HG03060 (cell line): ENCODE results near the gene M6PR.

Source experiments
- ATAC-seq: cut with Tn5 transposase; IDR thresholded peaks from one replicate; pipeline ENCODE4 v1.9.1; 2021; ENCODE audit warnings: low read depth, moderate number of reproducible peaks; ENCODE audit not compliant: unreplicated experiment

The M6PR gene

DNA sequence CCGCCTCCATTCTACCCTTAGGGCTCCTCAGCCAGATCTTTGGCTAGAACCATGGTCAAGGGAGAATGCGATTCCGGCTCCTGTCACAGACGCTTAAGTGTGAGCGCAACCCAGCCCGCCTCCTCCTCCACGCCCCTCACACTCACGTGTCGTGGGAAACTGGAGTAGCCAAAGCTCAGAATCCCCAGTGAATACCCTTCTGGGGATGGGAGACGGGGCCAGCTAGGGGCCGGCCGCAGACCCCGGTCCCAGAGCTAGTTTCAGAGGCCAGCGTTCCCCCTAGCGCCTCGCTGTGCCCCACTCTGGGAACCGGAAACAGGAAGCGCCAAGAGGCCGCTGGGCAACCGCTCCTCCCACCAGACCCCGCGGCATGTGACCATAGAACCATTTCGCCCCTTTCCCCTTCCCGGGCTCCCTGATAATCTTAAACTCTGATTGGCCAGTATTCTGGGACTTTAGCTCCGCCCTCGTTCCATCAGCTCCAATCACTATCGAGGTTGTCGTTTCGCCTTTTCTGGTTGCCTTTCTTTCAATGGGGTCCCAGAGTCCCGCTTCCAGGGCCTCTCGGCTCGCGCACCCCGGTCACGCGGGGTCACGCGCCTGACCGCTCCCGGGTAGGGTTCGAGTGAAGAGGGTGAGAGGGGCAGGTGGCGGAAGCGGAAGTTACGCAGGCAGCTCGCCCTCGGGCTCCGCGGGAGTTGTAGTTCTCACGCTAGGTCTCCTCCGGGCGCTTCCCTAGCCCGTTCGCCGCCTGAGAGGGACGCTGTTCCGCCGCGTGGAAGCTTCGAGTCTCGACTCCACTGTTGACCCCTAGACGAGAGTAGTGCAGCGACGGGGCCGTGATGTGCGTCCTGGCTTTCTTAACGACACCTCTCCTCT lies at the start of gene M6PR:
Gene M6PR (minus strand): TSS at position 304 of the 879 bp plus-strand sequence. CDS start 3,241 bp downstream, outside the sequence.
- peak; percentile 67 for ATAC-seq

DNA sequence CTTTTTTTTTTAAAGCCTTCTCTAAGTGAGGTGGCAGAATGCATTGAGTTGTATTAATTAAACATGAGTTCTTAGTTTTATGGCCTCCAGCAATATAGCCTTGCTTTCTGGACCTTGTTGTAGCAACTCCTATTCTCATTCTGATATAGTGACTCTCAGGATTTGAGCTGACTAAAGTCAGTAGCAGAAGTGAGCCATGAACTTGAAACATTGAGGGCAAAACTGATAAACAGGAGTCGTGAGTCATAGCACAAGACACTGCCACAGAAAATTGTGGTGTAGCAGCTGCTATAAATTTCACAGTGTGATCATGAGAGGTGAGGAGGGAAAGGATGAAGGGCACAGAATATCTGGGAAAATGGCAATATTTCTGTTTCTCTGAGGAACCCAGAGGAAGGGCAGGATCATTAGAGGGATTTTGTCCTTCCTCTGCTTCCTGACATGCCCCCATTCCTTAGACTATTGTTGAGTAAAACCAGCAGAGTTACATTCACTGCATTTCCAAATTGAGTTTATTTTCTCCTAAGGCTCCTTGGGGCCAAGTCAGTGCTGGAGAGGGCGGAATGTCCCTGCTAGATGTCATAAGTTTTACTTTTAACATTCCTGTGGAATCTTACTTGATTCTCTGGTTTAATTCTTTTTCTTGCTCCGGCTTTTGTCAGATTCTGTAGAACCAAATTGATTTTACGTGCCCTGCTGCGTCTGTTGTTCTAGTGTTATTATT lies 47.4 kb upstream of the M6PR start:
- peak; percentile 91 for ATAC-seq

DNA sequence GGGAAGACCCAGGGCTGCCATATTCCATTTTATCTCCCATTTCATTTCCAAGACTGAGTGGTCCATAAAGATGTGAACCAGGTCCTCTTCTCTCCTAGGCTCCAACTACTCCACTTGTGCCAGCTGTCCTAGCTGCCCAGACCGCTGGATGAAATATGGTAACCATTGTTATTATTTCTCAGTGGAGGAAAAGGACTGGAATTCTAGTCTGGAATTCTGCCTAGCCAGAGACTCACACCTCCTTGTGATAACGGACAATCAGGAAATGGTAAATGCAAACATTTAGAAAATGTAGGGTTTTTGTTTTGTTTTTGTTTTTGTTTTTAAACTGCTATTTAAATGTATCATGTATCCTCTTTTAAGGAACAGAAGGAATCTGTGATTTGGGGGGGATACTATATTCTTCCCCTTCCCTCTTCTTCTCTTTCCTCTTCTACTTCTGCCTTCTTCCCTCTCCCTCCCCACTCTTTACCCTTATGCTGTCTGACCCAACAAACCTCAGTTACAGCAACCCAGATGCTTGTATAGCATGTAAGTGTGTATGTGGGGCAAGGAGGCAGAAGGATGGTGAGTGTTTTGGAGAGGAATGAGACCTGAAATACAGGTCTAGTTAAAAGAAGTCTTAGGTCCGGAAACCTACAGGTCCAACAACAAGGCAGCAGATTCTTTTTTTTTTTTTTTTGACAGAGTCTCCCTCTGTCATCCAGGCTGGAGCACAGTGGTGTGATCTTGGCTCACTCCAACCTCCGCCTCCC lies 45.8 kb upstream of the M6PR start:
- ATAC-seq: no peak

DNA sequence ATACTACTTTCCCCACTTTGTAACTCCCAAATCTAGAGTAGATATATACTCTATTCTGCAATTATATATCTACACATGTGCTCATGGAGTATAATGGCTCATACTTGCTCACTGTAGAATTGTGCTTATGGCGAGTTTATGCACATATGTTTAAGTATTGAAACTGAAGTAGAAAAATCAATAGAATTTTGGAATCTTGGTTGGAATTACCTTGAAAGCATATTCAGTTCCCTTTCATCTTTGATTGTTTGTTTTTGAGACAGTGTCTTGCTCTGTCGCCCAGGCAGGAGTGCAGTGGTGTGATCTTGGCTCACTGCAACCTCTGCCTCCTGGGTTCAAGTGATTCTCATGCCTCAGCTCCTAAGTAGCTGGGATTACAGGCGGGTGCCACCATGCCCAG lies 44.4 kb upstream of the M6PR start:
- no peak for ATAC-seq

DNA sequence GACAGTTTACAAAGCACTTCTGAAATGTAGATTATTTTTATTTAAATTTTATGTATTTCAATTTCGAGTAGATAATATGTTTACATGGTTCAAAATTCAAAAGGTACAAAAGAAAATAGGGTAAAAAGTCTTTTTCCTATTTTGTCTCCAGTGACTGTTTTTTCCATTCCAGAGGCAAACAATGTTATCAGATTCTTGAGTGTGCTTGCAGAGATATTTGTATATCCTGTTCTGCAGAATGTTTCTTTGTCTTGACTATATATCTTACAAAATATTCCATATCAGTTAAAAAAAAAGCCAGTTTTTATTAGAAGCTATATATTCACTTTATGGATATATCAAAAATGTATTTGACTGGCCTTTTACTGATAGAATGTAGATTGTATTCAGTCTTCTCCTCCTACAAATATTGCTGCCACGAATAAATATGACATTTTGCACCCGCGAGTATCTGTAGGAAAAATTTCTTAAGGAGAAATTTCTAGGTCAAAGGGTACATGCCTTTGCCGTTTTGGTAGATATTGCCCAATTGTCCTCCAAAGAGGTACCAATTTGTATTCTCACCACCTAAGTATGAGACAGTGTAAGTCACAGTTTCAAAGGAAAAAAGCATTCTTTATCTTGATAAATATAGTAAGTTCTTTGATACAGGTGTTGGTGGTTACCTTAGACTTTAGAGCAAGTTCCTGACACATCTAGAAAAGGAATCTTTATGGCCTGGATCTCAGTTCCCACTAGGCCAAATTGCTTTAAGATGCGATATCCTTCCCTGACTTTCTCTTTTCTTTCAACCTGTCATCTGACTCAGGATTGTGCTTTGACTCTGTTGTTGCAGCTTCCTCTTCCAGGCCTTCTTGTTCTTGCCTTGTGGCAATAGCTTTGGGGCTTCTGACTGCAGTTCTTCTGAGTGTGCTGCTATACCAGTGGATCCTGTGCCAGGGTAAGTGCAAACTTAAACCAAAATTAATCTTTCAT lies 42.2 kb upstream of the M6PR start:
- ATAC-seq: no peak

DNA sequence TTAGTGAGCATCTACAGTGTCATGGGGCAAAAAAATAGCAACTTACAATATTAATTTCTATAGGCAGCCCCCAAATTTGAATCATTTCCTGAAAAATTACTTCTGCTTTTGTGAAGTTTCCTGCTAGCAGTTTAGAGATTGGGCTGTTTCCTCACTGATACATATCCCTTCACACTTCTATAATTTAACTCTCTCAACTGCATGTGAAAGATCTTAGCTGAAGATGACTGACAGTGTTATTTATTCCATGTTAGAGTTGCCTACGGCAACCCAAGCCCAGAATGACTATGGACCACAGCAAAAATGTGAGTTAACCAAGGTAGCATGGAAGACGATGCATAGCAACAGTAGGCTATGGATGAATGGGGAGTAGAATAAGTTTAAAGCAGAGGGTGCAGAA lies 40.0 kb upstream of the M6PR start, which contains the start of gene KLRG1:
Gene KLRG1 (plus strand): TSS at position 134 of the 400 bp plus-strand sequence. CDS start 90 bp downstream, at position 224.
- no peak for ATAC-seq

DNA sequence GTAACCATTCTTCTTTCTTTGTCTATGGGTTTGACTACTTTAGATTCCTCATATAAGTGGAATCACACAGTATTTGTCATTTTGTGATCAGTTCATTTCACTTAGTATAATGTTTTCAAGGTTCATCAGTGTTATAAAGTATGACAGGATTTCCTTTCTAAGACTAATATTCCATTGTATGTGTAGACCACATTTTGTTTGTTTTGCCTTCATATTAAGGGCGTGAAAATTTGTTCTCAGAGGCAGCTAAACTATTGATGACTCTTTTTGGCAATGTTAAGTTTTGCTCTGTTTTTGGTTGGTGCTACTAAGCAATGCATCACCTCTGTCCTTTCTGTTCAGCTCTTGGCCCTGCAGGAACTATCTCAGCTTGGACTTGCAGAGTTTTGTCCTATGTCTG lies 38.2 kb upstream of the M6PR start:
- ATAC-seq: no peak

DNA sequence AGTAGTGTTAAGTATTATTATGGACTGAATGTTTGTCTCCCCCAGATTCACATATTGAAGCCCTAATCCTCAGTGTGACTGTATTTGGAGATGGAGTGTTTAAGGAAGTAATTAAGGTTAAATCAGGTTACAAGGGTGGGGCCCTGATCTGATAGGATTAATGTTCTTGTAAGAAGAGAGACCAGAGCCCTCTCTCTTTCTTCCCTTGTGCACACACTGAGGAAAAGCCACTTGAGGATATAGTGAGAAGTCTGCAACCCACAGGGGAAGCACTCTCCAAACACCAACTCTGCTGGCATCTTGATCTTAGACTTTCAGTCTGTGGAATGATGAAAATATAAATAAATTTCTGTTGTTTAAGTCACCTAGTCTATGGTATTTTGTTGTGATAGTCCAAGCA lies 37.7 kb upstream of the M6PR start:
- ATAC-seq: no peak

DNA sequence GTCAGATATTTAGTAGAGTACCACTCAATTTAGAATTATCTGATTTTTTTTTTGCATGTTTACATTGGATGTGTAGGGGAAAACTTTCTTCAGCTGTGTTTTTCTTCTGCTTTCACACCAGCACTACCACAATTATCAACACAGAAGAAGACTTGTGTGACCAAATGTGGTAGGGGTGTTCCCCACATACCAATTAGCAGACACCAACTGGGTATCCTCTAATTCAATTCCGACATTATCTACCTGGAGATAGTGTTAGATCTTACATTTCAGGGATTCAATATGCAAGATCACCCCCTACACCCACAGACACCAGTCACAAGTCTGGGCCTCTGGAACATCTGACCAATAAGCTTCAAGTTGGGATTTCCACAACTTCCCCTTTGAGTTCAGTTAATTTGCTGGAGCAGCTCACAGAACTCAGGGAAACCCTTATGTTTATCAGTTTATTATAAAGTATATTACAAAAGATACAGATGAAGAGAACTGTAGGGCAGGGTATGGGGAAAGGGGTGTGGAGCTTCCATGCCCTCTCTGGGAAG lies 35.8 kb upstream of the M6PR start:
- ATAC-seq: no peak

DNA sequence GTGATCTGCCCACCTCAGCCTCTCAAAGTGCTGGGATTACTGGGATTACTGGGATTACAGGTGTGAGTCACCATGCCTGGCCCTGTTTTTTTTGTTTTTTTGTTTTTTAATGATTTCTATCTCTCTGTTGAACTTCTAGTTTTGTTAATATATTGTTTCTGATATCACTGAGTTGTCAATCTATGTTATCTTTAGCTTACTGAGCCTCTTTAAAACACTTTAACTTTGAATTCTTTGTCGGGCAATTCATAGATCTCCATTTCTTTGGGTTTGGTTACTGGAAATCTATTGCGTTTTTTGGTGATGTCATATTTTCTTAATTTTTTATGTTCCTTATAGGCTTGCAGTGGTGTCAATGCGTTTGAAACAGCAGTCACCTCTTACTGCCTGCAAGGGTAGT lies 30.7 kb upstream of the M6PR start:
- no peak for ATAC-seq

DNA sequence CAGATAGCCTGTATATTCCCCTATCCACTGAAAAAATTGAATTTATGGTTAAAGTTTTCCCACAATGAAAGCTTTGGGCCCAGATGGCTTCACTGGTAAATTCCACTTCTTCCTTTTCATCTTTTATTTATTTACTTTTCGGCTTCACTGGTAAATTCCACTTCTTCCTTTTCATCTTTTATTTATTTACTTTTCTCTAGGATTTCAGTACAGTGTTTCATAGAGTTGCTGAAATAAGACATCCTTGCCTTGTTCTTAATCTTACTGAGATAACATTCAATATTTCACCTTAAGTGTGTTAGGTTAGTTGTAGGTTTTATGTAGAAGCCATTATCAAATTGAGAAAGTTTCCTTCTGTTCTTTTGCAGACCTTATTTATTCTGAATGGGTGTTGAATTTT lies 21.0 kb upstream of the M6PR start:
- ATAC-seq: no peak

DNA sequence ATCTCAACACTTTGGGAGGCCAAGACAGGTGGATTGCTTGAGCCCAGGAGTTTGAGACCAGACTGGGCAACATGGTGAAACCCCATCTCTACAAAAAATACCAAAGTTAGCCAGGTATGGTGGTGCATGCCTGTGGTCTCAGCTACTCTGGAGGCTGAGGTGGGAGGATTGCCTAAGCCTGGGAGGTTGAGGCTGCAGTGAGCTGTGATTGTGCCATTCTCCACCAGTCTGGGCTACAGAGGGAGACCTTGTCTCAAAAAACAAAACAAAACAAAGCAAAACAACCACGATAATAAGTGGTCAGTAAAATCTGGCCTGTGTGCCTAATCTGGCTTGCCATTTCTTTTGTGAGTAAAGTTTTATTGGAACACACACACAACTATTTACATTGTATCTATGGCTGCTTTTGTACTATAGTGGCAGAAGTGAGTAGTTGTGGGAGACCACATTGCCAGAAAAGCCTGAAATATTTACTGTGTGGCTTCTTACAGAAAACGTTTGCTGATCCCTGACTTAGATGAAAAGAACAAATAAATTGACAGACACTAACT lies 20.5 kb upstream of the M6PR start:
- ATAC-seq: no peak

DNA sequence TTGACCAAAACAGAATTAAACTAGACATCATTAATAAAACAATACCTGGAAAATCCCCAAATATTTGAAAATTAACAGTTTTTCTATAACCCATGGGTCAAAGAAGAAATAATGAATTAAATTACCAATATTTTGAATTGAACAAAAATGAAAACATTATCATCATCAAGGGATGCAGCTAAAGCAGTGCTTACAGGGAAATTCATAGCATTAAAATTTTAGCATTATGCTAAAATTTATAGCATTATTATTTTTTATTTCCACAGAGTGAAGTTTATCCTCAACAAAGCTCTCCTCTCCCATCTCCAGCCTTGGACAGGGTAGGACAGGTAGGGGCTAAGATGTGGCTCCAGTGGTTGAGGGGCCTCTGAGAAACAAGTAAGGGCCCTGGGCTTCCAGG lies 19.3 kb upstream of the M6PR start:
- no peak for ATAC-seq

DNA sequence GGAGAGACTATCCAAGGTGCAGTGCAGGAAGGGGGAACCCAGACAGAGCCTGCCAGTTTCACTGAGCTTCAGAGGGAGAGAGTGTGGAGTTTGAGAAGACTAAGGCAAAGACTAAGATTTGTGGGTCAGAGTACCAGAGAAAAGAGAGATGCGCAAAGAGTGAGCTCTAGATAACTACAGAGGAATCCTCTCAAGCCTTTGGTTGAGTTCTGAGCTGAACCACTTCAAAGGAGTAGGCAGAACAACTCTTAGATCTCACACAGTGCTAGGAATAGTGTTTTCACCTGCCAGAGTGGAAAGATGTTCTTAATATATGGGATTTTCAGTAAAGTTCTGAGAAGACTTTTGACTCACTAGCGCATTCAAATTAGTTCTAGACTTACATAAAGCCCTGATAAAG lies 10.7 kb upstream of the M6PR start:
- ATAC-seq: no peak

DNA sequence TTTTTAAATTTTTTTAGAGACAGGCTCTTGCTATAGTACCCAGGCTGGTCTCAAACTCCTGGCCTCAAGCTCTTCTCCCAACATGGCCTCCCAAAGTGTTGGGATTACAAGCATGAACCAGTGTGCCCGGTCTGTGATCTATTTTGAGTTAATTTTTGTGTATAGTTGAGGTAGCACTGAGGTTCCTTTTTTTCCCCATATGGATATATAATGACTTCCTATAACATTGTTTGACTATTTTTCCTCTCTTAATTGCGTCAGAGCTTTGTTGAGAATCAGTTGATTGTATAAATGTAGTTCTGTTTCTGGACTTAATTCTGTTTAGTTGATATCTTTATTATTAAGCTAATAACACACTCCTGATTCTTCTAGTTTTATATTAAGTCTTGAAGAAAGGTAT lies 8.6 kb upstream of the M6PR start:
- ATAC-seq: no peak

DNA sequence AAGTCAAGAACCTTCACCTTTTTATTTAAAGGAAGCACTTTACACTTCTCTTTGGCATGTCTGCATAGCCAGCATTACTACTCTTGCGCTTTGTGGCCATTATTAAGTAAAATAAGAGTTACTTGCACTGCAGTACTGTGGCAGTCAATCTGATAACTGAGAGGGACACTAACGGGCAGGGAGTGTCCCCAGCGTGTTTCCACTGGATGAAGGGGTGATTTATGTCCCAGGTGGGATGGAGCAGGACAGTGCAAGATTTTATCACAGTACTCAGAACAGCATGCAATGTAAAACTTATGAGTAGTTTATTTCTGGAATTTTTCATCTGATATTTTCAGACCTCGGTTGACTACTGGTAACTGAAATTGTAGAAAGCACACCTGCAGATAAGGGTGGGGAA lies 8.1 kb upstream of the M6PR start:
- ATAC-seq: no peak

DNA sequence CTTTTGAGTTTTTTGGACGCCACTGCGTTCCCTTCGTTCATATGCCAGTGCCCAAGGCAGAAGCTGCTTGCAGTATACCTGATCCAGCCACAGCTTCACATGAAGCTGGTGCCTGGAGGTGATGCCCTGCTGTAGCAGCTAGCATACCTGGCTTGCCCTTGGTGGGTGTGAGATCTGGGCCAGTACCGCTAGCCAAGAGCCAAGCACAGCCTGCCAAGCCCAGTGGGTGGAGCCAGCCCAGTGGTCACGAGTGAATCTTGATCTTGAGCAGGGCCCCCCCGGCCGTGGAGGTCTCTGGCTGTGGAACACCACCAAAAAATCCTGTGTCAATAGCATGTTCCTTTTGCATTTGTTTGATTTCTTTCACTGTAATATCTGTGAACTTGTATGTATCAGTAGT lies 7.3 kb upstream of the M6PR start:
- ATAC-seq: no peak

DNA sequence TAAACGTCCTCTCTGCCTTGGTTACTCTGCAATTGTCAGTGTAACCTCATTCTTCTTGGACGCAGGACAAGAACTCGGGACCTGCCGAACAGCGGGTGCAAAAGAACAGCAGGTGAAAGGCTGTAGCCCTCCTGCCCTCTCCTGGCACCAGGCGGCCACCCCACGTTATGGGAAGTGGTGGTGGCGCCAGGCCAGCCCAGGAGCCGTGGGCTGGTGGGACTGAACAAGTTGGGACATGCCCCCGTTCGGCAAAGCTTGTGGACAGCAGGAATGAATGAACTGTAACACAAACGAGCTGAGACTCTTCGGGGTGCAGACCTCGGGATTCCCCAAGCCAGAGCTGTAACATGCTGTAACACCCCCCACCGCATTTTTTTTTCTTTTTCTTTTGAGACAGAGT lies 6.6 kb upstream of the M6PR start:
- no peak for ATAC-seq

DNA sequence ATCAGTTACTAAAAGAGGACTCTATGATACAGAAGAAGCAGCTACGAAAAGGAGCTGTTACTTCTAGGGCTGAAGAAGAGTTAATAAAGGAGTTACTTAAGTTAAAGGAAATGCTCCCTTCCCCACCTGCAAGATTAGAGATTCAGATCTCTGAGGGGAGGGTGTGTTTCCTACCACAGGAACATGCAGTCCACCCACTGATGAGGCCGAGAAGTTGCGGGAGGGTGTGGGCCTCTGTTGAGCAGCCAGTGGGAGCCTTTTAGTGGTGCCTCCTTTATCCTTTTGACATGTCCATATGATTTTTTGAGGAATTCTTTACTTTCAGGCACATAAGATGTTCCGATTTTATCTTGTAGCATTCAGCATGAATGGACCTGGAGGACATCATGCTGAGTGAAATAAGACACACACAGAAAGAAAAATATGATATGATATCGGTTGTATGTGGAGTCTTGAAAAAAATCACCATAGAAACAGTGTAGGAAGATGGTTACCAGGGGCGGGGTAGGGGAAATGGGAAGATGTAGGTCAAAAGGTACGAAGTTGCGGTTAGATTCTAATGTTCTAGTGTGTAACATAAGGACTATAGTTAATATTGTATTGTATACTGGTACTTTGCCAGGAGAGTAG lies 4.4 kb upstream of the M6PR start:
- no peak for ATAC-seq
